Glutamatergic neuron (in vitro differentiated cells): ENCODE results near the gene PTDSS2. TPM values are rescaled to one million over a fixed set of nuclear protein-coding genes. Genes with fewer than 3 reads are reported as not detected.

Source experiments
- DNase-seq: peaks from one replicate; pipeline ENCODE4 v3.0.0; 2022
- H3K27ac Mint-ChIP-seq: one replicate; pipeline ENCODE4 v1.8.0; 2020; ENCODE audit warnings: mild to moderate bottlenecking, mixed read lengths, inconsistent platforms; ENCODE audit not compliant: unreplicated experiment
- H3K27me3 Mint-ChIP-seq: one replicate; pipeline ENCODE4 v1.8.0; 2020; ENCODE audit warnings: mild to moderate bottlenecking, moderate library complexity, mixed read lengths, inconsistent platforms; ENCODE audit not compliant: unreplicated experiment
- H3K36me3 Mint-ChIP-seq: one replicate; pipeline ENCODE4 v1.8.0; 2020; ENCODE audit warnings: mild to moderate bottlenecking, mixed read lengths, inconsistent platforms; ENCODE audit not compliant: unreplicated experiment
- H3K4me1 Mint-ChIP-seq: one replicate; pipeline ENCODE4 v1.8.0; 2020; ENCODE audit warnings: mild to moderate bottlenecking, low read depth, mixed read lengths, inconsistent platforms; ENCODE audit not compliant: unreplicated experiment
- H3K4me3 Mint-ChIP-seq: one replicate; pipeline ENCODE4 v1.8.0; 2020; ENCODE audit warnings: mild to moderate bottlenecking, mixed read lengths, inconsistent platforms; ENCODE audit not compliant: unreplicated experiment
- H3K9me3 Mint-ChIP-seq: one replicate; pipeline ENCODE4 v1.8.0; 2020; ENCODE audit warnings: mild to moderate bottlenecking, moderate library complexity, mixed read lengths, inconsistent platforms; ENCODE audit not compliant: unreplicated experiment
- total RNA-seq: library from RNA; stranded (reverse); fragmentation: NEBNext Ultra II Directional; extraction: Animal tissue kit (Norgen Biotek cat#: 25700); gene quantifications from one replicate; pipeline ENCODE4 v1.2.1, GENCODE V29; 2021; ENCODE audit not compliant: unreplicated experiment
- TF ChIP-seq, protein P1 (sequence below): fragments of 200-600 bp; sonication (generic); IDR thresholded peaks from one replicate; pipeline ENCODE4 v1.5.0; 2021; ENCODE audit not compliant: partially characterized antibody, unreplicated experiment

The PTDSS2 gene
- total RNA-seq, 1 donor from 2014 or later: 123 TPM

DNA sequence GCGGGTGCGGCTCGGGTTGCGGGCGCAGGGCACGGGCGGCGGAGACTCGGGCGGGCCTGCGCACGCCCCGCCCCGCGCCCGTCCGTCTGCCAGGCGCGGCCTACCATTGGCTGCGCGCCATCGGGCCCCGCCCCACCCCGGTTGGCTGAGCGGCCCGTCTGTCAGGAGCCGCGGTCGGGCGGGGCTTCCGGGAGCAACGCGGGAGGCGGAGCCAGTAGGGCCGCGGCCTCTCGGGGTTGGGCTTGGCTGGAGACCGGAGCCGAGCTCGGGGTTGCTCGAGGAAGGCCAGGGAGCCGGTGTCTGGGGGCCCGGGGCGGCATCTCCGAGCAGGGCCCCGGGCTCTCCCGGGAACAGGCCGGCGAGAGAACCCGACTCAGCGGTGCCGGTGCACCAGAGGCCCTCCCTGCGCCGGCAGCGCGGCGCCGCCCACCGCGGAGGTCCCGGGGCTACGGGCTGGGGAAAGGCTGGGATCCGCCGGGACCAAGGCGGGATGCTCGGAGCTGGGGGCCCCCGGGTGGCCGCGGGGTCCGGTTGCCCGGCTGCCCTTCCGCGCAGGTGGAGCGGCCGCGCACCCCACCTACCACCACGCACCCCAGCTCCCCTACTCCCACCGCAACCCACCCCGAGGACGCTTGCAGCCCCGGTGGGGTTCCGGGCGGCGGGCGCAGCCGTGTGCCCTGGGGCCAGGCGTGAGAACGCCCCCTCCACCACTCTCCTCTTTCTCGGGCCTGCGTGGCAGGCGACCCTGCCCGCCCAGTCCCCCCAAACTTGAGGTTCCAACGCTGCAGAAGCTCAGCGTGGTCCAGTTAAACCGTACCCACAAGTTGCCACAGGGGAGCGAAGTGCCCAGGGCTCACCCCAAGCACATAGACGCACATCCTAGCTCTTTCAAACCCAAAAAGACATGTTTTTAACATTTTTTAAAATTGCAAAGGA is 85.7 kb downstream of the PTDSS2 start, which contains the start of gene HRAS:
Gene HRAS (minus strand): TSS at position 58 of the 936 bp plus-strand sequence.
- TF ChIP-seq, protein P1, sequence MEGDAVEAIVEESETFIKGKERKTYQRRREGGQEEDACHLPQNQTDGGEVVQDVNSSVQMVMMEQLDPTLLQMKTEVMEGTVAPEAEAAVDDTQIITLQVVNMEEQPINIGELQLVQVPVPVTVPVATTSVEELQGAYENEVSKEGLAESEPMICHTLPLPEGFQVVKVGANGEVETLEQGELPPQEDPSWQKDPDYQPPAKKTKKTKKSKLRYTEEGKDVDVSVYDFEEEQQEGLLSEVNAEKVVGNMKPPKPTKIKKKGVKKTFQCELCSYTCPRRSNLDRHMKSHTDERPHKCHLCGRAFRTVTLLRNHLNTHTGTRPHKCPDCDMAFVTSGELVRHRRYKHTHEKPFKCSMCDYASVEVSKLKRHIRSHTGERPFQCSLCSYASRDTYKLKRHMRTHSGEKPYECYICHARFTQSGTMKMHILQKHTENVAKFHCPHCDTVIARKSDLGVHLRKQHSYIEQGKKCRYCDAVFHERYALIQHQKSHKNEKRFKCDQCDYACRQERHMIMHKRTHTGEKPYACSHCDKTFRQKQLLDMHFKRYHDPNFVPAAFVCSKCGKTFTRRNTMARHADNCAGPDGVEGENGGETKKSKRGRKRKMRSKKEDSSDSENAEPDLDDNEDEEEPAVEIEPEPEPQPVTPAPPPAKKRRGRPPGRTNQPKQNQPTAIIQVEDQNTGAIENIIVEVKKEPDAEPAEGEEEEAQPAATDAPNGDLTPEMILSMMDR: no peak
- peaks cover 5% of the 10 kb centered on the region for H3K9me3 Mint-ChIP-seq
- peak within 1 kb of the TSS; percentile 92 for H3K4me3 Mint-ChIP-seq
- peak; percentile 98 for DNase-seq
- H3K4me1 Mint-ChIP-seq: no peaks in the 10 kb centered on the region
- no peaks in the 10 kb centered on the region for H3K36me3 Mint-ChIP-seq
- H3K27ac Mint-ChIP-seq: peak within 1 kb of the TSS; percentile 83
- H3K27me3 Mint-ChIP-seq: peaks cover 4% of the 10 kb centered on the region

DNA sequence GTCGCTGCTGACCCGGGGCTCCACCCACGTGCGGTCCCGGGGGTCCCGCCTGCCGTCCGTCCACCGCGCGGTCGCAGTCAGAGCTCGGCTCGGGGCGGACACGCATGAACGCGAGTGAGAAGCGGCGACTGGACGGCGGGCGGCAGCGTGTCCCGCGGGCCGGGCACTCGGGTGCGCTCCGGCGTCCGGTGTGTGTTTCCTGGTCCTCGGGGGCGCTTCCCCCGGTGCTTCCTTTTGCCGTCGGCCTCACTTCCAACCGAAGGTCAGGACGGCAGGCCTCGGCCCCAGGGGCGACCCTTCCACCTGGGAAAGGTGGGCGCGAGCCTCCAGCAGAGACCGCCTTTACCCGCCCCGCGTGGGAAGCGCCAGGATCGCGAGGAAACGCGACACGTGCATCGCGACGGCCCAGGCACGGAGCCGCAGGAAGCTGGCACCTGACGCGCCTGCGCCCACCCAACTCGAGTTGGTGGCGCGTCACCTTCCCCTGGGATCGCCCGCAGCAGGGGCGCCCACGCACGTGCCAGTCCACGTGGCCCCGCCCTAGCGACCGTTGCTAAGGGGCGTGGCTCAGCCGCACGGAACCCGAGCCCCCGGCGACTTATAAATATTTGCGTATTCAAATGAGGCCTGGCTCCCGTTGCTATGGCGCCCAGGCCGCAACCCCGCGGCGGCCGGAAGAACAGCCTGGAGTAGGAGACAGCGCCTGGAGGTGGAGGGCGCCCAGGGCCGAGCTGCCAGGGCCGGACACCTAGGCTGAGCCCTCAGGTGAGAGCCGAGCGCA is 87.0 kb downstream of the PTDSS2 start, which contains the start of gene LRRC56:
Gene LRRC56 (plus strand): TSS at position 687 of the 781 bp plus-strand sequence. CDS start 3,158 bp downstream, outside the sequence.
- H3K27me3 Mint-ChIP-seq: peaks cover 4% of the 10 kb centered on the region
- no peaks in the 10 kb centered on the region for H3K36me3 Mint-ChIP-seq
- peak within 1 kb of the TSS; percentile 92 for H3K4me3 Mint-ChIP-seq
- TF ChIP-seq, protein P1: no peak
- H3K4me1 Mint-ChIP-seq: no peaks in the 10 kb centered on the region
- DNase-seq: peak; percentile 76
- peaks cover 5% of the 10 kb centered on the region for H3K9me3 Mint-ChIP-seq
- peak within 1 kb of the TSS; percentile 83 for H3K27ac Mint-ChIP-seq

DNA sequence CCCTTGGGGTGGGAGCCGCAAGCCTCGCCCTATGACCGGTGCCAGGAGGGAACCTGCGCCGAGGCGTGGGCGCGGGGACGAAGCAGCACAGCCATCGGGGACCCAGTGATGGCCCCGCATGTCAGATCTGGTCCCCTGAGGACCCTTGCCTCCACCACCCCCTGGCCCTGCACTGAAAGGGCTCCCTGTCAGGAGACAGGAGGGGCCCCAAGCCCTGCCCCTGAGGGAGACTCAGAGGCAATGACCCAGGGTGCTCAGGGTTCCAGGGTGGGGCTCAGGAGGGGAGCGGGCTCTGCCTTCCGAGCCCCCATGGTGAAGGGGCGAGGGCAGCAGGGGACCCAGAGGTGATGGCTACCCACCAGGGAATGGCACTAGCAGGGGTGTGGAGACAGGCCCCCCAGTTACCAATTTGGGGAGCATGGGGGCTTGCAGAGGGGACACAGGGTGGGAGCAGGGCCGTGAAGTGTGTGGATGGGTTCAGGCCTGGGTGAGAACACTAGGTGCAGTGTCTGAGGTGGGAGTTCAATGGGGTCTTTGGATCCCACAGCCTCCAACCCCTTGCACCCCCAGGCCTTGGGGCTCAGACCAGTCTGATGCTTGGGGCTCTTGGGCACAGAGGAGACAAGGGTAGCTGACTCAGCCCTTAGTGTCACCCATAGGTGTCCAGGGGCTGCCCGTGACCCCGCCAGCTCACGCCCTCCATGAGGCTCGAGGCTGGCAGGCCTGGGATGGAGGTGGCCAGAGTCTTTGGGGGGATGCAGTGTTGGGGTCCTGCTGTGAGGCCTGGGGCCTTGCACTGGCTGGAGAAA is 87.7 kb downstream of the PTDSS2 start:
- DNase-seq: no peak
- TF ChIP-seq, protein P1: no peak
- H3K4me3 Mint-ChIP-seq: no peak overlapping the region
- H3K36me3 Mint-ChIP-seq: no peaks in the 10 kb centered on the region
- H3K27me3 Mint-ChIP-seq: peaks cover 4% of the 10 kb centered on the region
- H3K9me3 Mint-ChIP-seq: peaks cover 5% of the 10 kb centered on the region
- no peaks in the 10 kb centered on the region for H3K4me1 Mint-ChIP-seq
- H3K27ac Mint-ChIP-seq: no peak overlapping the region

DNA sequence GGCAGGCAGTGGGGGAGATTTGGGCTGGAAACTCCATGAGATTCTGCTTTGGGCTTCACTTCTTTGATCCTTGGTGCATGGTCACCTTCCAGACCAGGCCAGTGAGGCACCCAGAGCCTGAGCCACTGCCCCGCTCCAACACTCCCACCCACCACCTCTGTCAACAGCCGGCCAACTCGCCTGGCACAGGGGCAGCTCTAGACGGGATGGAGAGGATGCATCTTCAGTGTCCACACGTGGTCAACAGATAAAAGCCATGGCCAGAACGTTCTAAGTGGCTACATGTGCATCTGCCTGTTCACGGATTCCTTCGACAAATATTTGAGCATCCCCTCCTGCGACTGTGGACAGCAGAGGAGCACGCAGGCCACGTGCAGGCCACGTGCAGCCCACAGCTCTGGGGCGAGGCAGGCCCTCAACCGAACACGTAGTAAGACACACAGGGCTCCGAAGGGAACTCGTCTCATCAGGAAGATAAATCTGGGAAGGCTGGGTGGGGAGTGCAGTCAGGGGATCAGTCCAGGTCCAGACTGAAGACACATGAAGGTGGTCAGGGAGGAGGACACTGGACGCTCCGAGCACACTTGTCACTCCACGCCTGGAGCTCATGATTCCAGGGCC is 88.5 kb downstream of the PTDSS2 start:
- TF ChIP-seq, protein P1: no peak
- Mint-ChIP-seq H3K27ac (no peak overlapping the region), H3K36me3 (no peaks in the 10 kb centered on the region), H3K4me1 (no peaks in the 10 kb centered on the region), H3K27me3 (peaks cover 4% of the 10 kb centered on the region), H3K9me3 (peaks cover 5% of the 10 kb centered on the region), H3K4me3 (no peak overlapping the region)
- DNase-seq: no peak
